ENCODE measurements around the gene KIF4B.

KIF4B gene

DNA sequence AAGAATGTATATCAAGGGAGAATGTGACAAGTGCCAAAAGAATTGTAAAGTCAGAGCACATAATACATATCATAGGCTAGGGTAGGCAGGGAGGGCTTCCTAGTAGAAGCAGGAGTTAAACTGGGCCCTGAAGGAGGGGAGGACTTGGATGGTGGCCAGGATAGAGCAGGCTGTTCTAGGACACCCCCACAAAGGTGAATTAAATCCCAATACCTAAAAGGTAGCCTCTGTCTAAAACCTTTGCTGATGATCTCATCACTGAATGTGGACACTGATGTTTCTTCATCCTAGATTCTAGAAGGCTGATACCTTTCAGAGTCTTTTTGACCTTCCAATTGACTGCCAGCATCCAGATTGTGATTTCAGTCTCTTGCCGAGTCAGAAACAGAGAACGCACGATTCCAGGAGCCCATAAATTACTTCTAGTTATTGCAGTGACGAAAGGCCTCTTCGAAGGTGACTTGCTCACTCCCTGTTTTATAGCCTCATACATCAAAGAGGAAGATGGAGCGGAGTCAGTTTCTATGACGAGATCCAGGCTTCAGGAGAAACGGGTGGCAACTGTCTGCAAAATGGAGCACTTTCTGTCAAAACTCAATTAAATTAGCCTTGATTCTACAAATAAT, 43.2 kb downstream of the KIF4B start:
- DNase-seq, result no peak

DNA sequence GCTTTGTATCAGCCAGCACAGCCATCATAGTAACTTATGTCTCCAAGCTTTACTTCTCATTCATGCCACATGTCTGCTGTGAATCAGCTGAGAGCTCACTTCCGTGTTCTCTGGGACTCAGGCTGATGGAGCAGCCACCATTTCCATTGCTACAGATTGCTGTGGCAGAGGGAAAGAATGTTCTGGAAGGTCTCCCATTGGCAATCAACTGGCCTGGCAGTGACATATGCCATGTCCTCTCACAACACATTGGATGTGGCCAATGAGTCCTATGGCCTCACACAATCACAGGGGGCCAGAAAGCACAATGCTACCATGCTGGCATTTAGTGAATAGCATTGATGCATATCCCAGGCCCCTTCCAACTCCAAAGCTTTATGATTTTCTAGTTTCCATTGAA, 44.1 kb downstream of the KIF4B start:
- DNase-seq, result no peak

DNA sequence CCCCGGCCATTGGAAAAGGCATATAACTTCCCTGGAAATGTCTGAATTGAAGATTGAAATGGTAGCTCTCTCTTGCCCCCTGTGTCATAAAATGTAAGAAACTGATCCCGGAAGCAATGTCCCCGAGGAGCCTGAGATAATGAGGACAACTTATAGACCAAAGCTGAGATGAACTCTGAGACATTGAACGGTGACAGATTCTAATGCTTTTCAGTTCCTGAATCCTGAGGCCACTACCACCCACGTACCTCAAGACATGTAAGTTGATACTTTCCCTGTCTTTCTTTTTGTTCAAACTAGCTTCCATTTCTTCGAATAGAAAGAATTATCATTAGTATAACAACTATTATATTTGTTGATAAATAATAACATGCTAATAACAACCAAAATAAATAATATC, 51.0 kb downstream of the KIF4B start:
- no peak for DNase-seq

DNA sequence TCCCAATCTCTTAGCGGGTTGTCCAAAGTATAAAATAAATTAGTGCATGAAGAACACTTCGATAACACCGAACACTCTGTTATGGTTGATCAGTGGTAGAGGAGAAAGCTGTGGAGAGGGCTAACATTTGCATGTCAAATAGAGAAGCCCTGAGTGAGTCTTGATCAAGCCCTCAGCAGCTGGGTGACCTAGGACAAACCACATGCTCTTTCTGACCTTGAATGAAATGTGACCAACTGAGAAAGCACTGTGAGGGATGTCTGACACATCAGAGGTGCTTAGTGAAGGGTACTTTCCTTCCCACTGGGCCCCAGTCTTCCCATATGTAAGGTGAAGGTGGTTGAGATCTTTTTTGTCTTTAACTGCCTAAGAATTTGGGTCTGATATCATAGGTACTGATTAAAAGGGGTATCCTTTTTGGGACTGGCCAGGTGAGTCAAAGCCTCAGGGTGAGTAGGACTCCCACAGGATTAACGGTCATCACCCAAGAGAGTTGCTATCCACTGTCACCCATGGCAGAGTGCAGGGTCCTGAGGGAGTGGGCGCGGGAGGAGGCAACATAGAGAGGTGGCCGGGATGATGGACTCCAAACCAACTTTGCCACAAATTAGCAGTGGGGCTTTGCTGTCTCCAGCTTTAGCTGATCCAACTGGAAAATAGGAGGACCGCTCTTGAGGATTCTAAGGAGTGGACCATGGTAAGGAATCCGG, 53.5 kb downstream of the KIF4B start:
- no peak for DNase-seq

Data from activated naive CD4-positive, alpha-beta T cell (primary cell).